ENCODE results near the gene SYT1. TPM values are rescaled to one million over a fixed set of nuclear protein-coding genes. Genes with fewer than 3 reads are reported as not detected.

The SYT1 gene
- under 0.01 and 1.4 TPM in 2 replicates for total RNA-seq

GRCh38 chr12:78864403-78864869, at the start of gene SYT1:
SYT1 (plus strand) TSS chr12:78864774.

Small RNA genes lying within 50 kb of the gene (small RNA-seq; reads per million reads assigned to genes)
- gene MIR1252: not detected

Measured in subcutaneous preadipocyte (primary cell).